T-helper 2 cell (primary cell): ENCODE results near the gene OVOL2.

Experiments
- DNase-seq, 5 experiments: peaks; one replicate each; pipeline versions ENCODE4 v3.0.0 to v3.0.0-alpha.2; 2012 to 2022

The OVOL2 gene

DNA sequence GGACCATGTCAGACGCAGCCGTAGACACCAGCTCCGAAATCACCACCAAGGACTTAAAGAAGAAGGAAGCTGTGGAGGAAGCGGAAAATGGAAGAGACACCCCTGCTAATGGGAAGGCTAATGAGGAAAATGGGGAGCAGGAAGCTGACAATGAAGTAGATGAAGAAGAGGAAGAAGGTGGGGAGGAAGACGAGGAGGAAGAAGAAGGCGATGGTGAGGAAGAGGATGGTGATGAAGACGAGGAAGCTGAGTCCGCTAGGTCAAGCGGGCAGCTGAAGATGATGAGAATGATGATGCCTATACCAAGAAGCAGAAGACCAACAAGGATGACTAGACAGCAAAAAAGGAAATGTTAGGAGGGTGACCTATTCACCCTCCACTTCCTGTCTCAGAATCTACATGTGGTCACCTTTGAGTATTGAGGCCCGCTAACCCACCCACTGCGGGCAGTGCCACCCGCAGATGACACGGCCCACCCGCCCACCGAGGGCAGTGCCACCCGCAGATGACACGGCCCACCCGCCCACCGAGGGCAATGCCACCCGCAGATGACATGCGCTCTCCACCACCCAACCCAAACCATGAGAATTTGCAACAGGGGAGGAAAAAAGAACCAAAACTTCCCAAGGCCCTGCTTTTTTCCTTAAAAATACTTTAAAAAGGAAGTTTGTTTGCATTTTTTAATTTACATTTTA, 45.6 kb downstream of the OVOL2 start:
- no peak for DNase-seq

DNA sequence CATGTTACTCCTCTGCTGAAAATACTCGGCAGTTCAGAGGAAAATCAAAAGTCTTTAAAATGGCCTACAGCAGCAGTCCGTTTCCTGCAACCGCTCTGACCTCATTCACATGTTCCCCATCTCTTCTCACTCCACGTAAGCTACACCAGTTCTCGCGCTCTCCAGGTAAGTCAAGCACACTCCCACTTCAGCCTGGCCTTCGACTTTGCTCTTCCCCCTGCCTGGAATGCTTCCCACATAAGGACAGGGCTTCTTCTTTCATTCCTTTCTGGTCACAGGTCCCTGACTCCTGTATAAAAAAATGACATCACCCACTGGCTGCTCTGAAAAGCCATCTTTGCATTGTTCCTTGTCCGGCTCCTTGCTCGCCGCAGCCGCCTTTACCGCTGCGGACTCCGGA, 46.2 kb downstream of the OVOL2 start:
- DNase-seq: no peak

DNA sequence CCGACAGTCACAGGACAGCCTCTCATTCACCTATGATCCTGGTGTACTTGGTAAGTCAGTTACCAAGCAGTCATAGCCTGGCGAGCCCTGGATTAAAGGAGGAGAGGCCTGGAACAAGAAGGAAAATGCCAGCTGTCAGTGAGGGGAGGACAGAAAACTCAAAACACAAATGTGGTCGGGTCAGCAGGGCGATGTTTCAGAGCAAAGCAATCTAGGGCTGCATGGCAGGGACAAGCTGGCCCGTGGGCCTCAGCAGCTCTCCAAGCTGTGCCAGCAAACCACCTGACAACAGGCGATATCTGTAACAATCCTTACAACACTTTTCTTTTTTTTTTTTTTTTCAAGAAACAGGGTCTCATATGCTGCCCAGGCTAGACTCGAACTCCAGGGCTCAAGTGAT, 48.6 kb downstream of the OVOL2 start:
- no peak for DNase-seq

DNA sequence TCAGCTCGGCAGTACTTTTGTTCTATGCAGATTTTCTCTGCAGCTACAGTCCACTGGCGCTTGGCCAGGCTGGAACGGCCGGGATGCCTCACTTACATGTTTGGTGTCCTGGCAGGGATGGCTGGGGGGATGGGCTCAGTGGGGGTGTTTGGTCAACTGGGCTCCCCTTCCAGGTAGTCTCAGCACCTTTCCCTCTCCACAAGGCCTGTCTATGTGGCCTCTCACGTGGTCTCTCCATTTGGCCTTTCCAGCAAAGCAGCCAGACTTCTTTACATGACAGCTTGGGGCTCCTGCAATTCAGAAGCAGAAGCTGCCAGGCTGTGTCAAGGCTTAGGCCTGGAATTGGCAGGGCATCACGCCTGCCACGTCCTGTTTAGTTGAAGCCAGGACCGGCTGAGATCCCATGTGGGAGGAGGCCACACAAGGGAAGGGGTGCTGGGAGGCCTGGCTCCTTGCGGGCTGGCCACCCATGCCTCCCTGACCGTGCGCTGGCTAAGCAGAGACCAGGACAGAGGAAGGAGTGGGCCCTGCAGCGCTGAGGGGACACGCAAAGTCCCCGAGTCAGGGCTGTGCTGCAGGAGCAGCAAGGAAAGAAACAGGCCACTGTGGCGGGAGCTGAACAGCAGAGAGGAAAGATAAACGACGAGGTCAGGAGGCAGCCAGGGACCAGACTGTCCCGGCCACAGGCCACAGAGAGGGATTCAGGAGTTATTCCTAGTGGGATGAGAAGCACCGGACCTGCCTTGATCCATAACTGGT, 50.0 kb downstream of the OVOL2 start:
- DNase-seq: no peak

DNA sequence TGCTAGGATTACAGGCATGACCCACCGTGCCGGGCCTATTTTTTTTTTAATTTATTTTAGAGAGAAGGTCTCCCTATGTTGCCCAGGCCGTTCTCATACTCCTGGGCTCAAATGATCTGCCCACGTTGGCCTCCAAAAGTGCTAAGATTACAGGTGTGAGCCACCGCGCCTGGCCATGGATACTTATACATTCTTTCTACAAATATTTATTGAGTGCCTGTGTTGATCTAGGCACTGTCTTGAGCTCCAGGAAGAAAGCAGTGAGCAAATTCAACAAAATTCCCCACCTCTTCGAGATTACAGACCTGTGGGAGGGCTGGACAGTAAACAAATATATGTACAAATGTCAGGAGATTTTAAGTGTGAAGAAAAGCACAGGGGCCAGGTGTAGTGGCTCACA, 51.0 kb downstream of the OVOL2 start:
- no peak for DNase-seq

DNA sequence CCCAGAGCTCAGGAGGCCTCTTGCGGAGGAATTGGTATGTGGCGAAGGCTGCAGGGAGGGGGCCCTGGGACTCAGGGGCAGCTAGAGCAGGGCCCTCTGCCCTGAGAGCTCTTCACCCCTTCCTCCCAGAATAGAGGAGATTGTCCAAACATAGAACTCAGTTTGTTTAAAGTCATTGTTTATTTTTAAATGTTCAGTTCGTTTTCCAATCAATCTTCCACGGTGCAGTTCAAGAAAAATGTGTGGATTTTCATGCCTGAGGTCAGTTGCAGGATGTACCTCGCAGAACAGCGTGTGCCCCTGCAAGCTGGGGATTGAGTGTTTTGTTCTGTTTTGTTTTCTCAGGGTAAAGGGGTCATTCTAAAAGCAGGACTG, 51.7 kb downstream of the OVOL2 start:
- no peak for DNase-seq

DNA sequence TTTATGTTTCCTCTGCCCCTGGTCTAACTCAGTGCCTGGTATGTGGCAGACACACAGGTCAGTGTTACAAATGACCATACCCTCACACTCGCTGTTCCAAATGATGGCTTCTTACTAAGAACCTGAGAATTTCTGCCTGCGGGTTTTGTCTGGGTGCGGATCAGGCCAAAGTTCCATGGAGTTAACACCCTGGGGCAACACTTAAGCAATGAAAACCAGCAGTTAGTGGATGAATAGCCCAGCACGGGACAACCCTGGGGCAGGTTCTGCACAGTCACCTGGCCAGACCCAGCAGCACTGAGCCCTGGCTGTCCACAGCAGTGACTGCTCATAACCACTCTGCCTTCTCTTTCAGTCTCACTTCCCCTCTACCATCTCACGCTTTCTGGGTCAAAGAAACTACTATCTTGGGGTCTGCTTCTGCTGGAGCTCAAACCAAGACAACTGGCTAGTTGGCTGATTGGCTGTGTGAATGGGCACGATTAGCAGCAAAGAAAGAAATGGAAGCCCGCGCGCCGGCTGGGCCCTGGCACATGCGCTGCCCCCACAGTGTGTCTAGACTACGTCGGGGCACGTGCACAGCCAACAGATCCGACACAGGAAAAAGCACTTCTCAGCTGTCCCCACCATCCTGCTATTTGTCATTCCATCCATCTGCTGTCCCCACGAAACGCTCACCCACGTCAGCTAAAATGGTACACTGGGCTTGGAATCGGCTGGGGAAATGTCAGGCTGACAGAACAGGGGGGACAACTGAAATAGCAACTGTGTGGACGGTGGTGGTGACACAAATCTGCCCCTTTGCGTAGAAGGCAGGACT, 52.3 kb downstream of the OVOL2 start:
- no peak for DNase-seq

DNA sequence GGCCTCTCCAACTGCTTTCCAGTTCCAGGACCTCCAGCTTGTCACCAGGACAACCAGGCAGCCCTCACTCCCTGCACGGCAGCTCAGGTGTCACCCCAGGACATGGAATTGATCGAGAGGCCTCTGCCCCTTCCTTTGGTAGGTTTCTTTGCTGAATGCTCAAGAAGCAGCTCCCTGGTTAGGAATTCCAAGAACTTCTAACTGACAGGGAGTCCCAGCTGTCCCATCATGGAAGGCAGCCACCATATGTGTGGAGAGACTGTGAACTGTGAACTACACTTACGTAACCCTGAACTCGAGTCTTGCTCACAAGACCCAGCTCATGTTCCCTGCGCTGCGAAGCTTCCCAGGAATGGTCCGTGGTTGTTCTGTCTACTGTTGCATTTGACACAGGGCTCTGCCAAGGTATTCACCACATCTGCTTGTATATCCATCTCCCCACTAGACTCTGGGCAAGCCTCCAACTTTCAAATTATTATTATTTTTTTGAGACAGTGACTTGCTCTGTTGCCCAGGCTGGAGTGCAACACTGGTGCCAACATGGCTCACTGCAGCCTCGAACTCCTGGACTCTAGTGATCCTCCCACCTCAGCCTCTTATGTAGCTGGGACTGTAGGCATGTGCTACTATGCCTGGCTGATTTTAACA, 53.2 kb downstream of the OVOL2 start:
- no peak for DNase-seq

DNA sequence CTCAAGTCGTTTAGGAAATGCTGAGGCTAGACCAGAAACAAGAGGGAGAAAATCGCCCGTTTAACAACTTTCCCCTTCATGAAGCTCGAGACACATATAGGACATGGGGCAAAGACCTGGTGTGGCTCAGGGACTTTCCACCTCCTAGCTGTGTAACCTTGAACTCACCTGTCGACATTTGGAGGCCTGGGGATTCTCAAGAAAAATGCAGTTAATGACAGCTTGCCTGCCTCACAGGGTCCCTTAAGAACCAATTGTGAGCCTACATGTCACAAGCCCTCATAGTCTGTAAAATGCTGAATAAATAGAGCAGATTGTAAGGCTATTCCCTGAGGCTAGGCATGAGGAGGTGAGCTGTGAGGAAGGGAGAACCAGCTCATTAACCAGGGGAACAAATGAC, 53.8 kb downstream of the OVOL2 start:
- DNase-seq: no peak

DNA sequence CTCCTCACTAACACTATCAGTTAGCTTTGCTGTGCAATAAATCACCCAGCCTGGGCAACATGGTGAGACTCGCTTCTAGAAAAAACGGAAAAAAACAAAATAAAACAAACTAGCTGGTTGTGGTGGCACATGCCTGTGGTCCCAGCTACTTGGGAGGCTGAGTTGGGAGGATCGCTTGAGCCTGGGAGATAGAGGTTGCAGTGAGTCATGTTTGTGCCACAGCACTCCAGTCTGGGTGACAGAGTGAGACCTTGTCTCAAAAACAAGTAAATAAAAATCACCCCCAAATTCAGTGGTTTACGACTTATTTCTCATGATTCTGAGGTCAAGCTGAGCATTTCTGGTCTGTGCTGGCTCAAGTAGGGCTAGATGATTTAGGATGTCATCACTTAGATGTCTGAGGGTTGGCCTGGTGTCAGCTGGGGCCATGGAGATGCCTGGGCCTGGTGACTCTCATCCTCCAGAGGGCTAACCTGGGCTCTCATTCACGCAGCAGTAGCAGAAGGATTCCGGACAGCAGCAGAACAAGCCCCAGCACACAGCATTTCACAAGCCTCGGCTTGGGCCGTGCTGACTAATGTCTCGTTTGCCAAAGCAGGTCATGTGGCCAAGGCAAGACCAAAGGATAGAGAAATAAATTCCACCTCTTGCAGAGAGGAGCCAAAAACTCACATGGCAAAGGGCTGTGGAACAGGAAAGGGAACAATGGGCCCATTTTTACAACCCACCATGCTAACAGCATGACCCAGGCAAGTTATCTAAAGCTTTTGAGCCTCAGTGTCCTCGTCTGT, 56.4 kb downstream of the OVOL2 start:
- DNase-seq: no peak

DNA sequence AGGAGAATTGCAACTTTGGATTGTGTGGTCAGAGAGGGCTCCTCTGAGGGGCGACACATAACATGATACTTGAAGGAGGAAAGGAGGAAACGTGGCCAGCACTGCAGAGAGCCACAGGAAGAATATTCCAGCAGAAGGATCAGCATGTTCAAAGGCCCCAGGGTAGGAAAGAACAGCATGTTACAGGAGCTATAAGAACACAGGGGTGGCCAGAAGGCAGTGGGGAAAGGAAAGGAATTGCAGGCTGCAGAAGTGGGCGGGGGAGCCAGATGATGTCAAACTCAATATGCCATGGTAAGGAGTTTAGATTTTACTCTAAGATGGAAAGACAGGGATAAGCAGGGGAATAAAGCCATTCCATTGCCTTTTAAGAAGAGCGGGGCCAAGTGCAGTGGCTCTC, 58.1 kb downstream of the OVOL2 start:
- no peak for DNase-seq

DNA sequence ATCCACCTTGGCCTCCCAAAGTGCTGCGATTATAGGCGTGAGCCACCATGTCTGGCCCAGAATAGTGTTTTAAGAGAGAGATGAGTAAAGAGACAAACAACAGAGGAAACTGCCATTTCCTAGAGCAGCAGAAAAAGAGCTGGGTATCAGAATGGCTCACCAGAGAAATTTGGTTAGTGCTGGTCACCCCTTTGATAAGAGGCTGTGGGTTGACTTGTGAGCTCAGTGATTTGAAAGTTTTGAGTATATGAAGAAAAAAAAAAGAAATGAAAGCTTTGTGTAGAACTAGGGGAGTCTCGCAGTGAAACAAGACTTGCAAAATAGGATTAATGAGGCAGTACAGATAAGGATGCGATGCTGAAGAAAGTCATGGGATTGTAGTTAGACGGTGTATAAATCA, 59.3 kb downstream of the OVOL2 start:
- no peak for DNase-seq

DNA sequence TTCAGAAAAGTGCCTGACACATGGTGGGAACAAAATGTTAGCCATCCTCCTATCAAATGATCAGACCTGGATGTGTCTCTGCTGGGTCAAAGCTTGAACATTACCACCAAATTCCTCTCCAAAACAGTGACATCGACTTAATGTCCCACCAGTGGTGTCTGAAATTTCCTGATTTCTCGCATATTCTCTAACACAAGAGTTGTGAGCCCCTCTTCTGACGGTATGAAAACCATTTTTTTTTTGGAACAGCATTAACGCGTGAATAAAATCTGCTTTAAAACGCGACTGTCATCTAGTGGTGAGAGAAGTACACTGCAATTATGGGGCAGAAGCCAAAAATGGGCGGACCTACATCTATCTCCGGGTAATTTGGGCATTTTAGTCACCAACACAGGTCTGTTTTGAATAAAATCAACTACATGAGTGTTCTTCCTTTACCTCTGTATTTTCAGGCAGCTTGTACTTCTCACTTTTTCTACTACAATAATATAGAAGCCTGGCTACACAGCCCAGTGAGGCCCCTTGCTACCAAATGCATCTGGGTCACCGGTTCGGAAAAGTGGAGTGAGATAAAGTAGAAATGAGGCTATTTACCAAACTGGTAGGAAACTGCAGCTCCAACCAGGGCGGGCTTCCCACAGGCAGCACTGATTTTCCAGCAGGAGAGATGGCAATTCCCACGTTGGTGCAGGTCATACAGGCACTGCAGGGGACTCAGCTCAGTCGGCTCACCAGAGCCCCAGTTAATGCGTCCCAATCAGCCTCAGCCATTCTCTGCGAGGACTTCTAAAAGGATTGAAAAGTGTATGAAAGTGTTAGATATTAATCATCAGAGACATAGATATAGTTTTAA, 61.5 kb downstream of the OVOL2 start:
- DNase-seq: peak in 3 of 5 experiments; percentile 6 to 72 (median 35)

DNA sequence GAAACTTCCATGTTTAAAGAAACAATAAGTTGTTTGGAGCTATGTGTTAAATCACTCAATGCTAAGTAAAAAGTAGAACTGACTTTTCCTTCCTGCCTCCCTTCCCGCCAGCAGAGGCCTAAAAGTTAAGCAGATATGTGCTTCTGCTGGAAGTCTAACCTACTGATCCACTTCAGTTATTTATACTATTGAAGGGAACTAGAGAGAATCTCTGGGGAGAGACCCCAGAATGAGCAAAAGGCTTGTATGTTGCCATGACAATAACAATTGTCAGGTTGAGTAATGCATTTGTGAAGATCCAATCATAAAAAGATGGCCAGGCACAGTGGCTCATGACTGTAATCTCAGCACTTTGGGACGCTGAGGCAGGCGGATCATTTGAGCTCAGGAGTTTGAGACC, 64.2 kb downstream of the OVOL2 start:
- no peak for DNase-seq

DNA sequence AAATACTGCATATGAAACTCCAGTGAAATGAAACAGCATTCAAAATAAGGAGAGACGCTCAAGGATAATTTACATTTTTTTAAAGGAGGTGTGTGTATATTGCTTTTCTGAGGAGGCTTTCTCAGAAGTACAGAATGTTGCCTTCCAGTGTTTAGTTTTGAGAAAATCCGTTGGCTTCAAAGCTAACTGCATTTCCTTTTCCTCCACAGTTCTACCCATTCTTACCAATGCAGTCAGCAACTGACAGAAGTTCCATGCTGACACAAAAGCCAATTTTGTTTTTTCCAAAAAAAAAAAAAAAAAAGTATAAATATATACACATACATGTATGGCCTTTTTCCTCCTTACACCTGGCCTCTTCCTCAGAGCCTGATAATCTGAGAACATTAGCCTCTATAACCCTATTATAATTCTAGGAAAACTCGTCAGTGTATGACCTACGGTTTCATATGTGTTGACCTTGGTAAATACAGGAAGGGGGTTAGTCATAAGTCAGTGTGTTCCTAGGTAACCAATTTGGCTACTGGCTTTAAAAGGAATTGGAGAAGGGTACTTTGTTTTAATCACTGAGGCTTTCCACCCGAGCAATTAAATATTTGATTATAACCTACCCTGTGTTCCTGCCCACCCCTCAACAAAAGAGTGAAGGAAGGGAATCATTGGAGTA, 64.7 kb downstream of the OVOL2 start:
- peak in 1 of 5 experiments; percentile 44 for DNase-seq

DNA sequence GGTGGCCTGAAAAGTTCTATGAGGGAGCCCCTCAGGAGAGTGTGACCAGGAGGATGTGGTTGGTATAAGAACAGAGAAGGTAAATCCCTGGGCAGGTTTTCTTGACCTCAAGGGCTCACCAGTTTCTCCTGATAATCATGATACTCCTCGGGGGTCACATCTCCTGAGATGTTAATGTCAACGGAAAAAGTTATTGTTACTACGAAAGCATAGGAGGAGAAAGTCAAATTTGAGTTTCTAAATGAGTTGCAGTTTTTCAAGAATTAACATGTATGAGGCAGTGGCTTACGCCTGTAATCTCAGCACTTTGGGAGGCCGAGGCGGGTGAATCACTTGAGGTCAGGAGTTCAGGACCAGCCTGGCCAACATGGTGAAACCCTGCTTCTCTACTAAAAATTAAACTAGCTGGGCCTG, 65.5 kb downstream of the OVOL2 start:
- peak in 2 of 5 experiments; percentile 18 to 65 for DNase-seq

DNA sequence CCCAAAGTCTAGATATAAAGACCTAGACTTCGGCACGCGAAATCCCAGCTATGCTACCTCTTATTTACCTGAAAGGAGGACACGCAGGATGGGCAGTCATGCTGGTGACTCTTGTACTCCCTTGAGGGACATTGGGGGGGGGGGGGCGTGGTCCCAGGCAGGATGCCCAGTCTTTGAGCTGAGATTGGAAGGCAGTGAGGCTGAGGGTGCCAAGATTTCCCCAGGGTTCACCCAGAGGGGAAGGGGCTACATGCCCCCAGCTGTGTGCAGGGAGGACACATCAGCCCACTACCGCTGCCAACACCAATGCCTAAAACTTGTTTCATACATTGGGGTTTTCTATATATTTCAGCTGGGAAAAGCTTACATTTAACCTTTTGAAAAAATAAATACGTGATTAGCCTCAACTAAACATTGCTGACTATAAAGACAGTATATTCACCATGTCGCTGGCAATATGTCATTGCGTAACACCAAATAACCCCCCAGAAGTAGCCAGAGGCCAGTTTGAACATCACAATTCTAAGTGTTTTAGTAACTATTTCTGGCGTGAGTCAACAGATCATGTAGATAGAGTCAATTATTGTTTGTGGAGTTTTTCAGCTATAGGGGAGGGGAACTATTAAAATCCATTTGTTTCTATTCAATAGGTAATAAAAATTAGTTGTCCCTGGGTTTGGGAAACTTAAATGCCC, 67.3 kb downstream of the OVOL2 start:
- no peak for DNase-seq

DNA sequence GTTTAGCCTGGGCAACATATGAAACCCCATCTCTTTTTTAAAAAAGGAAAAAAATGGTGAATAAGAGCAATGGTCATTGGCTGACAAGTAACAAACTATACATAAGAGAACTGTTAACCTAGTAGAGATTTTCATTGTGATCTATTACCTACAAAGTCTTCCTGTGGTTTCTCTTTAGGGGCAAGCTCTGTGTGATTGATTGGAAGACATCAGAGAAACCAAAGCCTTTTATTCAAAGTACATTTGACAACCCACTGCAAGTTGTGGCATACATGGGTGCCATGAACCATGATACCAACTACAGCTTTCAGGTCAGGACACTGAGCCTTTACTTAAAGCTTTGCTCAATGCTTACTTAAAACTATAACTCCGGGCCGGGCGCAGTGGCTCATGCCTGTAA, 69.7 kb downstream of the OVOL2 start:
- peak in 1 of 5 experiments; percentile 42 for DNase-seq

DNA sequence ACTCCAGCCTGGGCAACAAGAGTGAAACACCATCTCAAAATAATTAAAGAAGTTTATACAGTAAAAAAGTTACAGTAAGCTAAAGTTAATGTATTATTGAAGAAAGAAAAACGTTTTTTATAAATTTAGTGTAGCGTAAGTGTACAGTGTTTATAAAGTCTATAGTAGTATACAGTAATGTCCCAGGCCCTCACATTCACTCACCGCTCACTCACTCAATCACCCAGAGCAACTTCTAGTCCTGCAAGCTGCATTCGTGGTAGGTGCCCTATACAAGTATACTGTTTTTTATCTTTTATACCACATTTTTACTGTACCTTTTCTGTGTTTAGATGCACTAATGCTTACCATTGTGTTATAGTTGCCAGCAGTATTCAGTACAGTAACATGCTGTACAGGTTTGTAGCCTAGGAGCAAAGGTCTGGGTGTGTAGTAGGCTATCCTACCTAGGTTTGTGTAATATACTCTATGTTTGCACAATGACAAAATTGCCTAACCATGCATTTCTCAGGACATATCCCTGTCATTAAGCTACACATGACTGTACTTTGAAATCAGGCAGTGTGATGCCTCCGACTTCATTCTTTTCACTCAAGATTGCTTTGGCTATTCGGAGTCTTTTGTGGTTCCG, 72.2 kb downstream of the OVOL2 start:
- no peak for DNase-seq

DNA sequence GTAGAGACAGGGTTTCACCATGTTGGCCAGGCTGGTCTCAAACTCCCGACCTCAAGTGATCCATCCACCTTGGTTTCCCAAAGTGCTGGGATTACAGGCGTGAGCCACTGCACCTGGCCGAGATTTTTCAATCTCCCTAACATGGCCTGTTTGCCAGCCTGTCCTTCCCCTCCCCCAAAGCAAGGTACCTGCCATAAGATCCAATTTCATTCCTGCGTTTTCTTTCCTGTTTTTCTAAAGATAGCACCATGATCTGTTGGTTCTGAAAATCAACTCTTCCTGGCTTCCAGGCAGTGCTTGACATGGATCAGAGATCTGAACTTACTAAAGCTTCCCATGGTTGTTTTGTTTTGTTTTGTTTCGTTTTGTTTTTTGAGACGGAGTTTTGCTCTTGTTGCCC, 81.4 kb downstream of the OVOL2 start:
- no peak for DNase-seq
